Hypothalamus (tissue), 51 donors: ENCODE data around the gene TMEM247.
"Not testable (repeated sequence)": the region's sequence is repeated elsewhere in the genome, so short reads cannot be mapped to it uniquely, and the experiment has no call there.

ENCODE experiments used
- DNase-seq, 51 donors: peaks; one replicate each; lab custom pipeline; 2025; lab: John Stamatoyannopoulos, UW

TMEM247 gene

DNA sequence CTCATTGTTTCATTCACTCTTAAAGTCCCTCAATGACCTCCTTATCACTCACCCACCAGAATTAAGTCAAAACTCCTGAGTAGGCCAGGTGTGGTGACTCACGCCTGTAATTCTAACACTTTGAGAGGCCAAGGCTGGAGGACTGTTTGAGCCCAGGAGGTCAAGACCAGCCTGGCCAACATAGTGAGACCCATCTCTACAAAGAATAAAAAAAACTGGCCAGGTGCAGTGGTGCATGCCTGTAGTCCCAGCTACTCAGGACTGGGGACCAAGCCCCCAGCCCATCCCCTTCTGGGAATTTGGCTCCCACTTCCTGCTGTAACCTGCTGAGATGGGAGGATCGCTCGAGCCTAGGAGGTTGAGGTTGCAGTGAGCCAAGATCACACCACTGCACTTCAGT lies 28.9 kb downstream of the TMEM247 start:
- DNase-seq, result no peak

DNA sequence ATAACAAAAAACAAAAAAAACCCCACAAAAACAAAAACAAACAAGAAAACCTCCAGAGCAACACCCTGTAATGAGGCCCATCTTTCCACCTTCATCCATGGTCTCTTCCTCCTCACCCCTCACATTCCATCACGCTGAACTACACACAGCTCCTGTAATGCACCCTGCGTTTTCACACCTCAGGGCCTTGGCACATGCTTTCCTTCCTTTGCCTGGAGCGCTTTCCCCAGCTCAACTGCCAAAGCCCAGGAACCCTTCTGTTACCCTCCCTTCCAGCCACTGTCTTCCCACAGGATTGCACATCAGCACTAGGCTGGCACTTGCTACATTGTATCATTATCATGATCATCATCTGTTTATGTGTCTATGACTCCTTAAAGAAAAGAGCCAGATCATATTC lies 29.4 kb downstream of the TMEM247 start:
- no peak for DNase-seq

DNA sequence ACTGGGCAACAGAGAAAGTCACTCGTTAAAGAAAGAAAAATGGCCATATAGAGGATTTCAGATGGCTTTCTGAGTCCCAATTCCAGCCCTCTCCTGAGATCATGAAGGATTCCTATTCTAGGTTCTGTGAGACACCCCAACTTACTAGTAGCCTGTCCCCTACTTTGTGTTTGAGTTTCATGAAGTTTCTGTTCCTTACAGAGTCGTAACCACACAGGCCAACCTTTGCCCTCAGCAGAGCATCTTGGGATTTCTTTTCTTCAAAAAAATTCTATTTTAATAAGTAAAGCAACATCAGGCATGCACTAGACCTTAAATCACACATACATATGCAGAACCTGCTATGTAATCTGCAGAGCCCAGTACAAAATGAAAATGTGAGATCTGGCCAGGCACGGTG lies 30.4 kb downstream of the TMEM247 start:
- no peak for DNase-seq

DNA sequence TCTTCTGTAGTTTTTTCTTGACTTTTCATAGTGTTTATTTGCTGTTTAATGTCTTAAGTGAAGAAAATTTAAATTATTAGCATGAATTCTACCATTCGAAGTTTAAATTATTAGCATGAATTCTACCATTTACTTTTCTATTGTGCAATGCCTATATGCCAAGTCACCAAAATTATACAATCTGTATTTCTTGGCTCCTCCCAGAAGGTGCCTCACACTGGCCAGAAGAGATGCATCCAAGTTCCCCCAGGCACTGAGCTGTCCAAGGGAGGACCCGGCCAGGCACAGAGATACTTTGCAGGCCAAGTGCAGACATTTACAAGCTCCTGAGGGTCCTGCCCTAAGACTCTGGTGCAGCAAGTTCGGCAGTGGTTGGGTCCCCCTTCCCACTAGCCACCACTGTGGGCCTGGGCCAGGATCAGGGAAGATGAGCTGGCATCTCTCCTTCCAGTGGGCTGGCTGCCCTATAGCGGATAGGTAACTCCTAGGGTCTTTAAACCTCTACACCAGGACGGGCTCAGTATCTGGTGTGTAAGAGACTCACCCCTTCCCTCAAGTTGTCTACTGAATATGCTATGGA lies 31.3 kb downstream of the TMEM247 start:
- no peak for DNase-seq

DNA sequence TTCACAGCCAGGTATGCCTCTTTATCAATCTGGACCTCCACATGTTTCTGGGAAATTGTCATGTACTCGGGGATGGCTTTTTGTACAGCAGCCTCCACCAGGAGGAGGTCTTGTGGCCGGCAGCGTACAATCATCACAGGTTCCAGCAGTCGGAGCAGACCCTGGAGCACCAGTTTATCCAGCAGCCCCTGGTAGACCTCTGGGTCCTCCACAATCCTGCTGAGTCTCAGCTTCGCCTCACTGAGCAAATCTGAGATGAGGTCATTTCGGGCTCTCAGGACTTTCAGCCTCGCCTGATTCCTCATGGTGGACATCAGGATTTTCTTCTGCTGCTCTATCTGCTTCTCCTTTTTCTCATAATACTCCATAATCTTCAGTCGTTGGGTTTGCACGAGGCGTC lies 32.8 kb downstream of the TMEM247 start:
- DNase-seq, result no peak

DNA sequence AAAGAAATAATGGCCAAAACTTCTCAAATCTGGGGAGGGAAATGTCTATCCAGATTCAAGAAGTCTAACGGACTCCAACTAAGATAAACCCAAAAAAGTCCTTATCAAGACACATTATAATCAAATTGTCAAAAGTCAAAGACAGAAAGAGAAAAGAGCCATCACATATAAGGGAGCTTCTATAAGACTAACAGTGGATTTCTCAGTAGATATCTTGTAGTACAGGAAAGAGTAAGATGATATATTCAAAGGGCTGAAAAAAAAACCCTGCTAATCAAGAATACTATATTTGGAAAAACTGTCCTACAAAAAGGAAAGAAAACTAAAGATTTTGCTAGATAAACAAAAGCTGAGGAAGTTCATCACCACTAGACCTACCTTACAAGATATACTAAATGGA lies 35.4 kb downstream of the TMEM247 start:
- DNase-seq, result no peak

DNA sequence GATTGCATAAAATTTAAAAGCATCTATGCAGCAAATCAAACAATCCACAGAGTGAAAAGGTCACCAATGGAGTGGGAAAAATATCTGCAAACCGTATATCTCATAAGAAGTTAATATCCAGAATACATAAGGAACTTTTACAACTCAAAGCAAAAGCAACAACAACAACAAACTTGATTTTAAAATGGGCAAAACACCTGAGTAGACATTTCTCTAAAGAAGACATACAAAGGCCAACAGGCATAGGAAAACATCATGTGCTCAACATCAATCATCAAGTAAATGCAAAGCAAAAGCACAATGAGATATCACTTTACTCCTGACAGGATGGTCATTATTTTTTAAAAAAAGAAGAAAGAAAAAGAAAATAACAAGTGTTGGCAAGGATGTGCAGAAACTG lies 38.1 kb downstream of the TMEM247 start:
- DNase-seq, result no peak

DNA sequence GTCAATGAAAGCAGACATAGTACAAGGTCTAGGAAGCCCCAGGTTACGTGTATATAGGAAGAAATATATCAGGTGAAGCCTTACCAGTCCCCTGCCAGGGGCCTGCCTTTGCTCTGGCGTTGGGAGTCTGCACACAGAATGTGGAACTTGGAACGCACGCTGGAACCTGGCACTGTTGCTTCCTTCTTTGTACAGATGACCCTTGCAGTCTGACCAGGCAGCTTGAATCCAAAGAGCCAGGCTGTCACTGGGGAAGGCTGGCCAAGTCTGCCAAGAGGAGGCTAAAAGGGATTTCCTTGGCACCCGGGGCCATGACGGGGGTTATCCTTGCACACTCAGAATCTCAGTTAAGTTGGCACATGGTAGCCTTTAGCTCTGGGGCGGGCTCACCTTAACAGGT lies 39.5 kb downstream of the TMEM247 start:
- DNase-seq, result peak in 27 of 51 donors; percentile 4 to 69 (median 33)

DNA sequence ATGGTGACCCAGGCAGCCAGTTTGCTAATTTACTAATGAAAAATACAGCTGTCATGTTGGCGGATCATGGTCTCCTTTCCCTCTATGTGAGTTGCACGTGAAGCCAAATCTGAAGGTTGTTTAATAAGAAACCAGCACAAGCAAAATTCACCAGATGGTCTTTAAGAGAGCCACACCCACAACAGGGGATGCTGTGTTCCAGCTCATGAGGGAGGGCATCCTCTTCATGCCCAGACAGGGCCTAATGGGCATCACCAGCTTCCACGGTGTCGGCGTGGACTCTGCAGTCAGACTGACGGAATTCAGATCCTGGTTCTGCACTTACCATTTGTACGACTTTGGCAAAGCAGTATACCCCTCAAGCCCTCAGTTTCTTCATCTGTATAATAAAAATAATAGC lies 39.9 kb downstream of the TMEM247 start:
- DNase-seq, result no peak

DNA sequence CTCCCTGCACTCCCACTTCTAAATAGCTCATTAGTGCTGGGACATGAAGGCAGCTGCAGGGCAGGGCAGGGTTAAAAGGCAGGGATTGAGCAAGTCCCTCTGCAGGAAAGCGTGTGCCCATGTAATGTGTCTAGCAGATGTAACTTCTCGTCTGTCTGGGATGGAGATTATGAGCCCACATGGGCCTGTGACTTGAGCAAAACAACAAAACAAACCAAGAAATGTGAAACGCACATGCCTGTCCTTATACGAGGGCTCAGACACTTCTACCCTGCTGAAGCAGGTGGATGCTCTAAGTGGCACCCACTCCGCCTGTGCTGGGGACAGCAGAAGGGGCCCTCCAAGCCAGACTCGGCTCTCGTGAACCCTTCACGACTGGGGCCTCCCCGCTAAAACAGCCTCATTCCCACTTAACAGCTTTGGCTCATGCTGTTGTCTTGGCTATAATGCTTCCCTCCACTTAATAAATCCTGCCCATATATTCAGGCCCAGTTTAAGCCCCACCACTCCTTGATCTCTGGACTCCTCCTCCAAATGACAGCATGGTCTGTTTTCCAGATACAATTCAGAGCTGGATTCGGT lies 40.9 kb downstream of the TMEM247 start:
- no peak for DNase-seq

DNA sequence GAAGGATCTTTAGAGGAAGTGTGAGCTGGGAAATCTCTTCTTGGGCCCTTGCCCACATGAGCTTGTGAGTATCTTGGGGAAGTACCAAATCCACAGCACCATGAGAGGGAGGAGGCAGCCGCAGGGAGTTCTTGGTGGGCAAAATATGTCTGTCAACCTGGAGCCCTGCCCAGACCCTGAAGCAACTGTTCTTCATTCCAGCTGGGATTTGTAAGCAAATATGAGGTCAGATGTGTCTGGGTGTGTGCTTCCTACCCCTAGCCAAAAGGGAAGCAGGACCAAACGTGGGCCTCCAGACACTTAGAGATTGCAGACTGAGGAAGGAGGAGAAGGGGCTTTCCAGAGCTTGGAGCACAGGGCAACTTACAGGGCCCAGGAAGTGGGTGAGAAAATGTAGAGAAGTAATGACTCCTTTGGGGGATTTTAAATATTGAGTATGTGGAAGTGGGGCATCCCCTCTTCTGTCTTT lies 41.9 kb downstream of the TMEM247 start:
- DNase-seq, result peak in 2 of 51 donors; percentile 4 to 14

DNA sequence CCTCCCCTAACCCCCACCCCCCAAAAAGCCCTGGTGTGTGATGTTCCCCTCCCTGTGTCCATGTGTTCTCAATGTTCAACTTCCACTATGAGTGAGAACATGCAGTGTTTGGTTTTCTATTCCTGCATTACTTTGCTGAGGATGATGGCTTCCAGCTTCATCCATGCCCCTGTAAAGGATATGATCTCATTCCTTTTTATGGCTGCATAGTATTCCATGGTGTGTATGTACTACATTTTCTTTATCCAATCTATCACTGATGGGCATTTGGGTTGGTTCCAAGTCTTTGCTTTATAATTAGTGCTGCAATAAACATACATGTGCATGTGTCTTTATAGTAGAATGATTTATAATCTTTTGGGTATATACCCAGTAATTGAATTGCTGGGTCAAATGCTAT lies 43.0 kb downstream of the TMEM247 start:
- not testable (repeated sequence) for DNase-seq

DNA sequence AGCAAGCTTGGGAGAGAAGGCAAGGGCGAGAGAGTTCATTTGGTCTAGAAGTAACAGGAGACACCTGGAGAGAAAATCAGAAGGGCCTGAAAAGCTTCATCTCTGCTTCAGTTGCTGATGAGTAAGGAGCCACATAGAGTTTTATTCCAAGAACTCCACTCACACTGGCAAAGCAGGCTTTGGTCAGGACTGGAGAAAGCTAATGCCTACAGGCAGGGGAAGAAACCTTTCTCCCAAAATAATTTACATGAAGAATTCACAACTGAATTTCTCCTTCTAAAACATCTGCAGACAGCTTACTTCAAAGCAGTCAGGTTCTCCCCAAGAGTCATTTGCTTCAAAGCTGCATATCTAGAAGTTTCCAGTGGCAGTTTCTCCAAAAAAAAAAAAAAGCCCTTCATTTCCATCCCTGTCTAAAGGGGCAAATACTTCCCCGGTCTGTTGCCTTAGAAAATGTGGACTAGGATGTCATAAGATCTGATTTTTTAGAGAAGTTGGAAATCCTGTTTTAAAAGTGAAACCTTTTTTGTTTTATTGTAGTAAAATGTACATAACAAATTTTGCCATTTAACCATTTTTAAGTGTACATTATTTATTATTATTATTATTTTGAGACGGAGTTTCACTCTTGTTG lies 46.3 kb downstream of the TMEM247 start:
- DNase-seq, result no peak

DNA sequence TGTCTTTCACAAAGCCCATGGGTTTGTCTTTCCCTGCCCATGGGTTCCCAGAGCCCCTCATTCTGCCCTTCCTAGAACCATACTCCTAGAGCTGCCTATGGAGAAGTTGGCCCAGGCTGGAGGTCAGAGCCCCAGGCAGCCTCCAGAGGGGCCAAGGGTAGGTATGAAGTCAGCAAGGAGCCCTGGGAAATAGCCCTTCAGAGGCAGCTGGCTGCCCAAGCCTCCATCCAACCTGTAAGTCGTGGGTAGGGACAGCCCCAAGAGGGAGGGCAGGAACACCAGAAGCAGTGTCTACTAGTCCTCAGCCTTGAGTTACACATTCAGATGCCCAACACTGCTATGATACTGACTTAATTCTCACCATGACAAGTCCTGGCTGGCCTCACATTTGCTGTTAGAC lies 49.5 kb downstream of the TMEM247 start:
- no peak for DNase-seq

DNA sequence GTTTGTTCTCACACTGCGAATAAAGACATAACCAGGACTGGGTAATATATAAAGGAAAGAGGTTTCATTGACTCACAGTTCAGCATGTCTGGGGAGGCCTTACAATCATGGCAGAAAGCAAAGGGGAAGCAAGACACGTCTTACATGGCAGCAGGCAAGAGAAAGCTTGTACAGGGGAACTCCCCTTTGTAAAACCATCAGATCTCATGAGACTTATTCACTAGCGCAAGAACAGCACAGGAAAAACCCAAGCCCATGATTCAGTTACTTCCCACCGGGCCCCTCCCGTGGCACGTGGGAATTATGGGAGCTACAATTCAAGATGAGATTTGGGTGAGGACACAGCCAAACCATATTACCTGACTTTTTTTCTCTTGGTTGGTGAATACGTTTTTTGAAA lies 51.3 kb downstream of the TMEM247 start:
- DNase-seq, result no peak

DNA sequence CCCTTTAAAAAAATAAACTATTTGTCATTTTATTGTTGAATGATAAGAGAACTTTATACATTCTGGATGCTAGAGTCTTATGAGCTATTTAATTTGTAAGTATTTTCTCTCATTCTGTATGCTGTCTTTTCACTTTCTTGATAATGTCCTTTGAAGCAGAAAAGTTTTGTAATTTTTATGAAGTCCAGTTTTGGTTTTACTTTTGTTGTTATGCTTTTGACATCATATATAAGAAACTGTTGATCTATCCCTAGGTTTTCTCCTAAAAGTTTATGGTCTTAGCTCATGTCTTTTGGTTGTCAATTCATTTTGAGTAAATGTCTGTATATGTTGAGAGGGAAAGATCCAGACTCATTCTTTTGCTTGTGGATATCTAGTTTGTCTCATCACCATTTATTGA lies 52.5 kb downstream of the TMEM247 start:
- DNase-seq, result no peak
